Type B pancreatic cell (in vitro differentiated cells): ENCODE data around the gene SRC. TPM values are rescaled to one million over a fixed set of nuclear protein-coding genes. Genes with fewer than 3 reads are reported as not detected.
A peak's percentile ranks its signal among the peaks of the same experiment; 100 is the strongest.

Experiments used
- DNase-seq: peaks from one replicate; pipeline ENCODE4 v3.0.0; 2021; ENCODE audit warnings: mixed read lengths; ENCODE audit not compliant: unreplicated experiment; ENCODE audit errors: extremely low spot score
- H3K27ac Mint-ChIP-seq: 2 replicates; pipeline ENCODE4 v1.8.0; 2021; ENCODE audit warnings: mild to moderate bottlenecking, mixed read lengths
- H3K27me3 Mint-ChIP-seq: 2 replicates; pipeline ENCODE4 v1.8.0; 2021; ENCODE audit warnings: mixed read lengths
- H3K36me3 Mint-ChIP-seq: 2 replicates; pipeline ENCODE4 v1.8.0; 2021; ENCODE audit warnings: mixed read lengths
- H3K4me1 Mint-ChIP-seq: one replicate; pipeline ENCODE4 v1.8.0; 2021; ENCODE audit warnings: mixed read lengths; ENCODE audit not compliant: unreplicated experiment
- H3K4me3 Mint-ChIP-seq: 2 replicates; pipeline ENCODE4 v1.8.0; 2021; ENCODE audit warnings: mild to moderate bottlenecking, mixed read lengths
- H3K9me3 Mint-ChIP-seq: 2 replicates; pipeline ENCODE4 v1.8.0; 2021; ENCODE audit warnings: mixed read lengths
- total RNA-seq: library from RNA; stranded (reverse); gene quantifications from 2 replicates; pipeline ENCODE4 v1.2.1, GENCODE V29; 2021; ENCODE audit warnings: low replicate concordance
- TF ChIP-seq, protein P1 (sequence below): fragments of 200-600 bp; sonication (generic); conservative IDR thresholded peaks from 2 replicates; pipeline ENCODE4 v1.5.0; 2021; ENCODE audit warnings: antibody characterized with exemption, mild to moderate bottlenecking

SRC gene
- total RNA-seq, 1 donor from 2014 or later: 56.0 TPM

DNA sequence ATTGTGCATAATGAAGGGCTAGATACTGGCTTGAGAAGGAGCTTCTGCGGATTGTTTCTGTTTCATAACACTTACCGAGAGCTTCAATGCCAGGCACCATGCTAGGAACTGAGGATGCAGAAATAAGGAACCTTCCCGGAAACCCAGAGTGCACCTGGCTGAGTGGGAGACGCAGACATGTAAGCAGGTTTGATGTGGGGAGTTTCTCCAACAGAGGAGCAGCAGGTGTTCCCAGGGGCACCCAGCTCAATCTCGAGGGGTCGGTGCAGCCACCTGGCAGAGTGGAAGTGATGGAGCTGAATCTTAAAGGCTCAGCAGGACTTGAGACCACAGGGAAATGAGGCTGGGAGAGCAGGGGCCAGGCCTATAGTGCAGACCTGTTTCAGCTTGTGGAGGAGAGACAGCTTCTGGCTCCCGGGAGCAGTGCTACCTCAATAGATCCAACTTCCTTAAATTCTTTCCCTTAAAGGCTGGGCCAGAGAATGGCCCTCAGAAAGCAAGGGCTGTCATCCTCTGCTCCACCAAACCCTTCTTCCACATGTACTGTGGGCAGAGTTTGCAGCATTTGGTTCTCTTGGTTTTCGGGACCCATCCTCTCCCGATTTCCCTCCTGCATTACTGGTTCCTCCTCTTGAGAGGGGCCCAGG is 27.8 kb upstream of the SRC start:
- Mint-ChIP-seq H3K9me3 (no peaks in the 10 kb centered on the region), H3K4me1 (peaks cover 18% of the 10 kb centered on the region), H3K36me3 (peaks cover 16% of the 10 kb centered on the region), H3K27me3 (no peaks in the 10 kb centered on the region), H3K27ac (no peak overlapping the region), H3K4me3 (no peak overlapping the region)
- no peak for DNase-seq
- TF ChIP-seq, protein P1, sequence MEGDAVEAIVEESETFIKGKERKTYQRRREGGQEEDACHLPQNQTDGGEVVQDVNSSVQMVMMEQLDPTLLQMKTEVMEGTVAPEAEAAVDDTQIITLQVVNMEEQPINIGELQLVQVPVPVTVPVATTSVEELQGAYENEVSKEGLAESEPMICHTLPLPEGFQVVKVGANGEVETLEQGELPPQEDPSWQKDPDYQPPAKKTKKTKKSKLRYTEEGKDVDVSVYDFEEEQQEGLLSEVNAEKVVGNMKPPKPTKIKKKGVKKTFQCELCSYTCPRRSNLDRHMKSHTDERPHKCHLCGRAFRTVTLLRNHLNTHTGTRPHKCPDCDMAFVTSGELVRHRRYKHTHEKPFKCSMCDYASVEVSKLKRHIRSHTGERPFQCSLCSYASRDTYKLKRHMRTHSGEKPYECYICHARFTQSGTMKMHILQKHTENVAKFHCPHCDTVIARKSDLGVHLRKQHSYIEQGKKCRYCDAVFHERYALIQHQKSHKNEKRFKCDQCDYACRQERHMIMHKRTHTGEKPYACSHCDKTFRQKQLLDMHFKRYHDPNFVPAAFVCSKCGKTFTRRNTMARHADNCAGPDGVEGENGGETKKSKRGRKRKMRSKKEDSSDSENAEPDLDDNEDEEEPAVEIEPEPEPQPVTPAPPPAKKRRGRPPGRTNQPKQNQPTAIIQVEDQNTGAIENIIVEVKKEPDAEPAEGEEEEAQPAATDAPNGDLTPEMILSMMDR: no peak

DNA sequence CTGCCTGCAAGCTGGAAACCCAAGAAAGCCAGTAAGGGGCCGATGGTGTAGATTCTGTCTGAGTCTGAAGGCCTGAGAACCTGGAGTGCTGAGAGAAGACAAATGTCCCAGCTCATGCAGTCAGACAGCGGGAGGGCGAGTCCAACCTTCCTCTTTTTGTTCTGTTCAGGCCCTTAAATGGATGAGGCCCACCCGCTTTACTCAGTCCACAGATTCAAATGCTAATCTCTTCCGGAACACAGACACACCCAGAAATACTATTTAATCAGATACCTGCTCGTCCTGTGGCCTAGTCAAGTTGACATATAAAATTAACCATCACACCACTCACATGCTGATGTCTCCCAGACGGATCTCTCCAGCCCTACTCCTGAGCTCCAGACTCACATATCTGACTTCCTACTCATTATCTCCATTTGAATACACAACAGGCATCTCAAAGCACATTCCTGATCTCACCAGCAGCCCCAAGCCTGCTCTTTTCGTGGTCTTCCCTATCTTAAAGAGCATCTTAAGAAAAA is 26.7 kb upstream of the SRC start:
- no peaks in the 10 kb centered on the region for H3K27me3 Mint-ChIP-seq
- TF ChIP-seq, protein P1: no peak
- no peak for DNase-seq
- H3K36me3 Mint-ChIP-seq: peaks cover 11% of the 10 kb centered on the region
- peak overlapping the region; percentile 79 for H3K27ac Mint-ChIP-seq
- peaks cover 11% of the 10 kb centered on the region for H3K4me1 Mint-ChIP-seq
- H3K9me3 Mint-ChIP-seq: no peaks in the 10 kb centered on the region
- no peak overlapping the region for H3K4me3 Mint-ChIP-seq

DNA sequence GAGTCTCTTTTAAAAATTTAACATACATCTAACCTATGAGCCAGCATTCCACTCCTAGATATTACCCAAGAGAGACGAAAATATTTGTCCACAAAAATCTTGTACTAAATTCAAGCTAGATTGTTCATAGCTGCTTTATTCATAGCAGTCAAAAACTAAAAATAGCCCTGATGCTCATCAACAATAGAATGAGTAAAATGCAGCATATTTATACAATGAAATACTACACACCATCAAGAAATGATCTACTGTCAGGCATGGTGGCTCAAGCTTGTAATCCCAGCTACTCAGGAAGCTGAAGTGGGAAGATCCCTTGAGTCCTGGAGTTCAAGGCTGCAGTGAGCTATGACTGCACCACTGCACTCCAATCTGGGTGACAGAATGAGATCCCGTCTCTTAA is 22.0 kb upstream of the SRC start:
- peaks cover 5% of the 10 kb centered on the region for H3K4me1 Mint-ChIP-seq
- no peak for DNase-seq
- TF ChIP-seq, protein P1: no peak
- no peaks in the 10 kb centered on the region for H3K9me3 Mint-ChIP-seq
- no peak overlapping the region for H3K27ac Mint-ChIP-seq
- no peaks in the 10 kb centered on the region for H3K27me3 Mint-ChIP-seq
- H3K36me3 Mint-ChIP-seq: peaks cover 4% of the 10 kb centered on the region
- H3K4me3 Mint-ChIP-seq: no peak overlapping the region

DNA sequence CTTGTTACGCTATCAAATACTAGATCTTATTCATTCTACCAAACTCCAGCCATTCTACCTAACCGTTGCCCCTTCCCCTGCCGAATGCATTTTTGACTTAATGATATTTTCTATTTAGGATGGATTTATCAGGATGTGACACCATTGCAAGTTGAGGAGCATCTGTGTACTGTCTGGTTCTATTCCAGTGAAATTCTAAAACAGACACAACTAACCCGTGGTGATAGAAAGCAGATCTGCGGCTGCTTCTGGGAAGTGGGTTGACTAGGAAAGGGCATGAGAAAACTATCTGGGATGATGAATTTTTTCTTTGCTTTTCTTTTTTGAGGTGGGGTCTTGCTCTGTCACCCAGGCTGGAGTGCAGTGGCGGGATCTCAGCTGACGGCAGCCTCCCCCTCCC is 20.7 kb upstream of the SRC start:
- Mint-ChIP-seq H3K36me3 (no peaks in the 10 kb centered on the region), H3K27me3 (no peaks in the 10 kb centered on the region), H3K27ac (no peak overlapping the region), H3K4me1 (peaks cover 4% of the 10 kb centered on the region), H3K9me3 (no peaks in the 10 kb centered on the region), H3K4me3 (no peak overlapping the region)
- TF ChIP-seq, protein P1: no peak
- DNase-seq: no peak

DNA sequence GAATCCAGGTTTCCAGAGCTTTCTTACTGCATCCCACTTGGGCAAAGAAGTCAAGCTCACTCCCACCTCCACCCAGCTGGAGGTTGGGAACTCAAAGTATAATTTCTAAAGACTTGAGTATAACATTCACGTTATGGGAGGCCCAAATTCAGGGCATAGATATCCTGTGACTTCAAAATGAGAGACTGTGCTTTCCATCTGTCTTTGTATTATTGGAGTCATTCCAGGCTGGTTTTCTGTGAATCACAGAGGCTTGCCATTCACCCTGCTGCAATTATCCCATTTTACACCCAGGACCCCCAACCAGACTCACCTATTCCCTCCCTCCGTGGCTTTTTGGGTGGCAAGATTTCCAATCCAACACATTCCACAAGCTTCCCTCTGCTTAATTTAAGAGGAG is 19.3 kb upstream of the SRC start:
- Mint-ChIP-seq H3K4me3 (no peak overlapping the region), H3K4me1 (peaks cover 8% of the 10 kb centered on the region), H3K27ac (no peak overlapping the region), H3K36me3 (no peaks in the 10 kb centered on the region), H3K9me3 (no peaks in the 10 kb centered on the region), H3K27me3 (no peaks in the 10 kb centered on the region)
- DNase-seq: no peak
- TF ChIP-seq, protein P1: no peak
